Trophoblast cell (in vitro differentiated cells and primary cell): ENCODE data around the gene CTNNA3. TPM values are rescaled to one million over a fixed set of nuclear protein-coding genes. Genes with fewer than 3 reads are reported as not detected.

Experiments
- DNase-seq, 2 donors: peaks; one replicate each; pipeline ENCODE4 v3.0.0-alpha.2; 2016
- H2AFZ ChIP-seq: 2 replicates; pipeline ENCODE4 v1.6.1; 2013; ENCODE audit warnings: low read length, moderate library complexity, mild to moderate bottlenecking; ENCODE audit not compliant: insufficient read depth, poor library complexity
- H2AK5ac ChIP-seq: 2 replicates; pipeline ENCODE4 v1.6.1; 2013; ENCODE audit warnings: mild to moderate bottlenecking, low read length
- H2BK120ac ChIP-seq: 2 replicates; pipeline ENCODE4 v1.6.1; 2013; ENCODE audit warnings: low read length, mild to moderate bottlenecking, moderate library complexity; ENCODE audit not compliant: insufficient read depth, poor library complexity
- H2BK12ac ChIP-seq: 2 replicates; pipeline ENCODE4 v1.6.1; 2013; ENCODE audit warnings: mild to moderate bottlenecking, low read length, moderate library complexity
- H2BK5ac ChIP-seq: 2 replicates; pipeline ENCODE4 v1.6.1; 2013; ENCODE audit warnings: low read length, low read depth, moderate library complexity, mild to moderate bottlenecking; ENCODE audit not compliant: poor library complexity
- H3K14ac ChIP-seq: 2 replicates; pipeline ENCODE4 v1.6.1; 2013; ENCODE audit warnings: mild to moderate bottlenecking, low read length
- H3K18ac ChIP-seq: 2 replicates; pipeline ENCODE4 v1.6.1; 2013; ENCODE audit warnings: mild to moderate bottlenecking, low read length
- H3K23ac ChIP-seq: 2 replicates; pipeline ENCODE4 v1.6.1; 2013; ENCODE audit warnings: low read length
- H3K27ac ChIP-seq: 2 replicates; pipeline ENCODE4 v1.5.1; 2013; ENCODE audit warnings: low read depth, mild to moderate bottlenecking, inconsistent platforms, low read length, moderate library complexity
- H3K27me3 ChIP-seq: 2 replicates; pipeline ENCODE4 v1.6.1; 2013; ENCODE audit warnings: inconsistent platforms, mild to moderate bottlenecking, low read length, moderate library complexity; ENCODE audit not compliant: insufficient read depth
- H3K36me3 ChIP-seq, 2 experiments: 1 replicate in 1 of 2; 2 replicates in 1 of 2; pipeline ENCODE4 v1.6.1; 2013; ENCODE audit warnings: low read length in 2 of 2, mild to moderate bottlenecking in 2 of 2, moderate library complexity in 1 of 2; ENCODE audit not compliant: insufficient read depth in 2 of 2, control insufficient read depth in 1 of 2
- H3K4ac ChIP-seq: 2 replicates; pipeline ENCODE4 v1.6.1; 2013; ENCODE audit warnings: low read depth, mild to moderate bottlenecking, low read length, moderate library complexity
- H3K4me1 ChIP-seq, 2 experiments: 1 replicate in 1 of 2; 2 replicates in 1 of 2; pipeline ENCODE4 v1.6.1; 2013; ENCODE audit warnings: low read length in 2 of 2, mild to moderate bottlenecking in 2 of 2, moderate library complexity in 1 of 2; ENCODE audit not compliant: insufficient read depth in 2 of 2, control insufficient read depth in 1 of 2
- H3K4me2 ChIP-seq: 2 replicates; pipeline ENCODE4 v1.6.1; 2013; ENCODE audit warnings: inconsistent platforms, mild to moderate bottlenecking, low read length, moderate library complexity
- H3K4me3 ChIP-seq: 2 replicates; pipeline ENCODE4 v1.5.1; 2013; ENCODE audit warnings: mild to moderate bottlenecking, low read depth, low read length, inconsistent platforms
- H3K79me1 ChIP-seq: one replicate; pipeline ENCODE4 v1.6.1; 2013; ENCODE audit warnings: low read length
- H3K79me2 ChIP-seq: 2 replicates; pipeline ENCODE4 v1.6.1; 2013; ENCODE audit warnings: low read length, mild to moderate bottlenecking; ENCODE audit not compliant: control insufficient read depth, insufficient read depth, poor library complexity
- H3K9ac ChIP-seq: 2 replicates; pipeline ENCODE4 v1.6.1; 2013; ENCODE audit warnings: mild to moderate bottlenecking, low read length
- H3K9me3 ChIP-seq: 2 replicates; pipeline ENCODE4 v1.6.1; 2013; ENCODE audit warnings: low read depth, mild to moderate bottlenecking, control low read depth, inconsistent platforms, low read length; ENCODE audit not compliant: insufficient read depth
- H4K12ac ChIP-seq: 2 replicates; pipeline ENCODE4 v1.6.1; 2013; ENCODE audit warnings: low read depth, mild to moderate bottlenecking, low read length, moderate library complexity
- H4K8ac ChIP-seq: 2 replicates; pipeline ENCODE4 v1.6.1; 2013; ENCODE audit warnings: low read depth, mild to moderate bottlenecking, low read length, moderate library complexity
- H4K91ac ChIP-seq: one replicate; pipeline ENCODE4 v1.6.1; 2013; ENCODE audit warnings: low read depth, mild to moderate bottlenecking, low read length, moderate library complexity
- WGBS: extraction: QIAGEN DNeasy Blood & Tissue Kit; methylation state at CpG from one replicate; pipeline ENCODE4 v1.1.7; 2013; ENCODE audit warnings: missing lambda C conversion rate; ENCODE audit not compliant: insufficient read length, insufficient coverage; ENCODE audit errors: extremely low coverage; 5-methylcytosine and 5-hydroxymethylcytosine counted together
- polyA plus RNA-seq: library from polyadenylated mRNA; stranded (reverse); fragments of 200-250 nt; gene quantifications from 2 replicates; pipeline ENCODE4 v1.2.3, GENCODE V29; 2013

The CTNNA3 gene
- 4.0 and 4.8 TPM in 2 replicates for polyA plus RNA-seq

GRCh38 chr10:67696029-67696428 is at the start of gene CTNNA3:
TSS of gene CTNNA3 (minus strand) at chr10:67696195.
- Histone ChIP-seq H3K4me2 (peak within 1 kb of the TSS; percentile 61), H4K91ac (peak within 1 kb of the TSS; percentile 2), H2AFZ (no peak within 1 kb of the TSS), H3K9ac (no peak within 1 kb of the TSS), H3K79me2 (no peaks in the 10 kb centered on the region), H3K9me3 (peaks cover 4% of the 10 kb centered on the region), H3K4me3 (no peak within 1 kb of the TSS), H2AK5ac (no peak within 1 kb of the TSS), H3K27me3 (no peaks in the 10 kb centered on the region), H4K12ac (no peak within 1 kb of the TSS), H3K18ac (no peak within 1 kb of the TSS), H4K8ac (peak within 1 kb of the TSS; percentile 47), H3K4me1 (peaks cover 0 to 2% of the 10 kb centered on the region in 2 experiments), H3K36me3 (no peaks in the 10 kb centered on the region), H2BK120ac (peak within 1 kb of the TSS; percentile 80), H3K14ac (no peak within 1 kb of the TSS), H3K79me1 (no peaks in the 10 kb centered on the region), H2BK5ac (no peak within 1 kb of the TSS), H3K23ac (no peak within 1 kb of the TSS), H2BK12ac (peak within 1 kb of the TSS; percentile 49), H3K4ac (no peak within 1 kb of the TSS), H3K27ac (peak within 1 kb of the TSS; percentile 67)
- WGBS: no CpG with 5 or more reads among the region's 6 CpGs
- DNase-seq: no peak

GRCh38 chr10:67735430-67735829 is 39.4 kb upstream of the CTNNA3 start:
- no CpG with 5 or more reads among the region's 4 CpGs for WGBS
- H3K18ac ChIP-seq: no peak overlapping the region
- H2BK5ac ChIP-seq: no peak overlapping the region
- H3K27ac ChIP-seq: no peak overlapping the region
- H3K14ac ChIP-seq: no peak overlapping the region
- H3K9ac ChIP-seq: no peak overlapping the region
- H2BK120ac ChIP-seq: no peak overlapping the region
- no peak for DNase-seq
- no peak overlapping the region for H2AK5ac ChIP-seq
- H3K23ac ChIP-seq: no peak overlapping the region
- no peak overlapping the region for H2AFZ ChIP-seq
- H4K8ac ChIP-seq: no peak overlapping the region
- H3K79me2 ChIP-seq: no peaks in the 10 kb centered on the region
- H3K27me3 ChIP-seq: no peaks in the 10 kb centered on the region
- H3K4me3 ChIP-seq: no peak overlapping the region
- no peaks in the 10 kb centered on the region for H3K36me3 ChIP-seq
- no peak overlapping the region for H2BK12ac ChIP-seq
- no peak overlapping the region for H4K12ac ChIP-seq
- H3K4me2 ChIP-seq: no peak overlapping the region
- no peaks in the 10 kb centered on the region for H3K4me1 ChIP-seq
- no peak overlapping the region for H4K91ac ChIP-seq
- no peaks in the 10 kb centered on the region for H3K79me1 ChIP-seq
- H3K4ac ChIP-seq: no peak overlapping the region
- H3K9me3 ChIP-seq: no peaks in the 10 kb centered on the region

GRCh38 chr10:67733511-67733910 is 37.5 kb upstream of the CTNNA3 start:
- Histone ChIP-seq H4K91ac (no peak overlapping the region), H2BK120ac (no peak overlapping the region), H3K18ac (no peak overlapping the region), H3K9ac (no peak overlapping the region), H3K4ac (no peak overlapping the region), H2BK12ac (no peak overlapping the region), H4K12ac (no peak overlapping the region), H3K79me2 (no peaks in the 10 kb centered on the region), H3K27me3 (no peaks in the 10 kb centered on the region), H3K4me2 (no peak overlapping the region), H3K27ac (no peak overlapping the region), H2AK5ac (no peak overlapping the region), H3K79me1 (no peaks in the 10 kb centered on the region), H2BK5ac (no peak overlapping the region), H3K14ac (no peak overlapping the region), H3K36me3 (no peaks in the 10 kb centered on the region), H3K4me3 (no peak overlapping the region), H2AFZ (no peak overlapping the region), H3K4me1 (no peaks in the 10 kb centered on the region), H3K23ac (no peak overlapping the region), H4K8ac (no peak overlapping the region), H3K9me3 (no peaks in the 10 kb centered on the region)
- DNase-seq: no peak
- WGBS: no CpG with 5 or more reads among the region's 1 CpG

- Histone ChIP-seq H3K4ac (no peak overlapping the region), H3K23ac (no peak overlapping the region), H3K79me1 (no peaks in the 10 kb centered on the region), H3K4me3 (no peak overlapping the region), H2AFZ (no peak overlapping the region), H2AK5ac (no peak overlapping the region), H4K8ac (no peak overlapping the region), H2BK120ac (no peak overlapping the region), H4K12ac (no peak overlapping the region), H3K18ac (no peak overlapping the region), H3K79me2 (no peaks in the 10 kb centered on the region), H3K4me2 (no peak overlapping the region), H3K9me3 (no peaks in the 10 kb centered on the region), H2BK12ac (no peak overlapping the region), H3K27me3 (no peaks in the 10 kb centered on the region), H3K9ac (no peak overlapping the region), H3K27ac (no peak overlapping the region), H3K36me3 (no peaks in the 10 kb centered on the region), H3K14ac (no peak overlapping the region), H2BK5ac (no peak overlapping the region), H3K4me1 (no peaks in the 10 kb centered on the region), H4K91ac (no peak overlapping the region)
- DNase-seq: no peak
- WGBS: no CpG with 5 or more reads among the region's 2 CpGs
These were observed 29.6 kb upstream of the CTNNA3 start for GRCh38 chr10:67725567-67725966.
